Measurements from ENCODE around the gene ZNF710. TPM values are rescaled to one million over a fixed set of nuclear protein-coding genes. Genes with fewer than 3 reads are reported as not detected.

ZNF710 gene
- total RNA-seq, 2 experiments from 2014 or later = 19.4 to 20.7 TPM

DNA sequence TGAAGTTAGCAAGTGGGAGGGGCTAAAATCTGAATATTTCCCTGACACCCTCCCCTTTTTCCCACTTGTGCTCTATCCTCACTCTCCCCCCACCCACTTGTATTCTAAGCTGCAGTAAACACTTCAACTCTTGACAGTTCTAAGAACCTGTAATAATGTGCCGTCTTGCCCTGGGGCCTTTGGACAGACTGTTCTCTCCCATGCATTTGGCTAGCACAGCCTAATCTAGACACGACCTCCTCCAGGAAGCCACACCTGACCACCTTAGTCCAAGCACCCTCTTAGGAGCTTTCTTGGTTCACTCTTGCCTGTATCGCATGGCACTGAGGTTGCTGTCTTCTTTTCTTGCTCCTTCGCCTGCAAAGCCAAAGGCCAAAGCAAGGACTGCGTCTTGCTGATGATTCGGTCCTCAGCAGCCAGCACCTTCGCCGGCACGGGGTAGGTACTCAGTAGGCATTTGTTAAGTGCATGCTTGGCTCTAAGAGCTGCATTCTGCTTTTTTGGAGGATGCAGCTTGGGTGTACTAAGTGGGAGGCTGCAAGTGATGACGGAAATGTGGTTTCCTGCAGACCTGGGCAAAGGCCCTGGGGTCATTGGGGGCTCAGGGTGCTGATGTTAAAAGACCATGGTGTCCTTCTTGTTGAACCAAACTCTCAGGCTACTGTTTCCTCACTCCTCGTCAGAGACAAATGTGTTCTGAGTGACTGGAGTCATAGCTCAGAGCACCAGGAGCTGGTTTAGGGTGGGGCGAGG lies 2.0 kb upstream of the ZNF710 start:
- POLR2A ChIA-PET = interaction anchor here (2.0 to 5.4 kb wide), 2 partner anchors 15 to 35 kb away, joined by 4 to 33 read pairs; no protein-coding TSS in a partner anchor
- Mint-ChIP-seq H3K4me1 (peaks cover 39% of the 10 kb centered on the region), H3K4me3 (peak overlapping the region; percentile 48), H3K9me3 (no peaks in the 10 kb centered on the region), H3K36me3 (ENCODE audit: low read depth) (peaks cover 8% of the 10 kb centered on the region), H3K27me3 (peaks cover 3% of the 10 kb centered on the region), H3K27ac (peak overlapping the region; percentile 40)
- DNase-seq = no peak
- CTCF ChIA-PET = interaction anchor here (0.8 to 2.4 kb wide), 2 partner anchors 66 to 72 kb away, joined by 3 to 9 read pairs; no protein-coding TSS in a partner anchor

DNA sequence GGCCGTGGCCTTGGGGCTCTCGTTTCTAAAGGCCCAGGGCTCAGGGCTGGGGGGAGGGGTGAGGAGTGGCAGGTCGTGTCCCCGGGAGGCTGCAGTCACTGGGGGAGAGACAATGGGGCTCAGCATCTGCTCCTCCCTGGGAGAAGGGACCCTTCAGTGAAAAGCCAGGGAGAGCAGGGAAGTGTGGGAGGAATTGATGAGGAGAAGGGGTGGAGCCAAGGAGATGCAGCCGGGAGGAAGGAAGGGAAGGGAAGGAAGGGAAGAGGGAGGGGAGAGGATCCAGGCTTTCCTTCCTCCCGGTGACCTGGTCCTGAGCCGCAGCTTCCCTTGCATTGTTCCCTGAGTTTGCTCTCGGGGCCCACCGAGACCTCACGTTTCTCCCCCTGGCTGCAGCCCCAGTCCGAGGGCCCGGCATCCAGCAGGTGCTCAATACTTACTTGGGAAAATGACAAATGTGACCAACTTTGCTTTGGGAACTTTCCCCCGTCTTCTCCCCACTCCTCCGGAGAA lies 1.4 kb upstream of the ZNF710 start:
- H3K9me3 Mint-ChIP-seq = no peaks in the 10 kb centered on the region
- no peak overlapping the region for H3K27ac Mint-ChIP-seq
- peaks cover 3% of the 10 kb centered on the region for H3K27me3 Mint-ChIP-seq
- H3K4me1 Mint-ChIP-seq = peaks cover 45% of the 10 kb centered on the region
- POLR2A ChIA-PET = interaction anchor here (2.0 to 5.4 kb wide), 2 partner anchors 14 to 34 kb away, joined by 4 to 33 read pairs; no protein-coding TSS in a partner anchor
- H3K36me3 Mint-ChIP-seq (ENCODE audit: low read depth) = peaks cover 9% of the 10 kb centered on the region
- CTCF ChIA-PET = interaction anchor here (0.8 to 2.4 kb wide), 3 partner anchors 65 to 72 kb away, joined by 3 to 9 read pairs (median 4); no protein-coding TSS in a partner anchor
- DNase-seq = no peak
- peak overlapping the region; percentile 48 for H3K4me3 Mint-ChIP-seq

- peak overlapping the region; percentile 92 for H3K27ac Mint-ChIP-seq
- H3K9me3 Mint-ChIP-seq = no peaks in the 10 kb centered on the region
- ChIA-PET POLR2A (interaction anchor here (1.2 to 5.4 kb wide), 6 partner anchors 13 to 425 kb away, joined by 3 to 33 read pairs (median 10); partner anchors contain the start of genes AP3S2 and TICRR), CTCF (interaction anchor here (0.9 to 1.5 kb wide), 3 partner anchors 13 to 126 kb away, joined by 3 to 4 read pairs (median 3); no protein-coding TSS in a partner anchor)
- H3K27me3 Mint-ChIP-seq = peaks cover 3% of the 10 kb centered on the region
- no peak for DNase-seq
- H3K4me3 Mint-ChIP-seq = peak overlapping the region; percentile 99
- peaks cover 49% of the 10 kb centered on the region for H3K4me1 Mint-ChIP-seq
- peaks cover 13% of the 10 kb centered on the region for H3K36me3 Mint-ChIP-seq (ENCODE audit: low read depth)
These were observed 730 bp upstream of the ZNF710 start for GRCh38 chr15:90000186-90001001.

GRCh38 chr15:90001683-90002427 lies 731 bp downstream of the ZNF710 start:
- DNase-seq = peak; percentile 69
- POLR2A ChIA-PET = interaction anchor here (0.5 to 5.4 kb wide), 14 partner anchors 10 to 264 kb away, joined by 3 to 33 read pairs (median 5); partner anchors contain the start of genes AP3S2 and NGRN
- Mint-ChIP-seq H3K36me3 (ENCODE audit: low read depth) (peaks cover 13% of the 10 kb centered on the region), H3K27ac (peak overlapping the region; percentile 72), H3K27me3 (no peaks in the 10 kb centered on the region), H3K4me3 (peak overlapping the region; percentile 84), H3K4me1 (peaks cover 62% of the 10 kb centered on the region), H3K9me3 (no peaks in the 10 kb centered on the region)
- CTCF ChIA-PET = interaction anchor here (0.9 to 1.5 kb wide), 4 partner anchors 12 to 127 kb away, joined by 3 to 6 read pairs (median 3); no protein-coding TSS in a partner anchor

GRCh38 chr15:90002428-90002844 lies 1.3 kb downstream of the ZNF710 start:
- Mint-ChIP-seq H3K4me1 (peaks cover 68% of the 10 kb centered on the region), H3K4me3 (peak overlapping the region; percentile 83), H3K27ac (peak overlapping the region; percentile 77), H3K27me3 (no peaks in the 10 kb centered on the region), H3K9me3 (no peaks in the 10 kb centered on the region), H3K36me3 (ENCODE audit: low read depth) (peaks cover 13% of the 10 kb centered on the region)
- ChIA-PET POLR2A (interaction anchor here (0.5 to 5.4 kb wide), 14 partner anchors 10 to 263 kb away, joined by 3 to 33 read pairs (median 5); partner anchors contain the start of genes AP3S2 and NGRN), CTCF (interaction anchor here (1.2 to 1.5 kb wide), 3 partner anchors 11 to 77 kb away, joined by 3 to 6 read pairs (median 3); no protein-coding TSS in a partner anchor)
- DNase-seq = peak; percentile 38

GRCh38 chr15:90003736-90004135 lies 2.6 kb downstream of the ZNF710 start:
- peaks cover 74% of the 10 kb centered on the region for H3K4me1 Mint-ChIP-seq

GRCh38 chr15:90004252-90004651 lies 3.1 kb downstream of the ZNF710 start:
- Mint-ChIP-seq H3K4me3 (no peak overlapping the region), H3K4me1 (peaks cover 72% of the 10 kb centered on the region), H3K36me3 (ENCODE audit: low read depth) (peaks cover 15% of the 10 kb centered on the region)

More at GRCh38 chr15:90003736-90004135, 2.6 kb downstream of the ZNF710 start:
- no peak for DNase-seq
- H3K27ac Mint-ChIP-seq = no peak overlapping the region
- H3K4me3 Mint-ChIP-seq = no peak overlapping the region
- no peaks in the 10 kb centered on the region for H3K9me3 Mint-ChIP-seq
- CTCF ChIA-PET = interaction anchor here (1.3 to 1.5 kb wide), 2 partner anchors 10 to 76 kb away, joined by 3 to 6 read pairs; no protein-coding TSS in a partner anchor
- POLR2A ChIA-PET = interaction anchor here (1.1 to 5.4 kb wide), 4 partner anchors 10 to 96 kb away, joined by 3 to 33 read pairs (median 4); no protein-coding TSS in a partner anchor
- H3K27me3 Mint-ChIP-seq = no peaks in the 10 kb centered on the region
- H3K36me3 Mint-ChIP-seq (ENCODE audit: low read depth) = peaks cover 13% of the 10 kb centered on the region

DNA sequence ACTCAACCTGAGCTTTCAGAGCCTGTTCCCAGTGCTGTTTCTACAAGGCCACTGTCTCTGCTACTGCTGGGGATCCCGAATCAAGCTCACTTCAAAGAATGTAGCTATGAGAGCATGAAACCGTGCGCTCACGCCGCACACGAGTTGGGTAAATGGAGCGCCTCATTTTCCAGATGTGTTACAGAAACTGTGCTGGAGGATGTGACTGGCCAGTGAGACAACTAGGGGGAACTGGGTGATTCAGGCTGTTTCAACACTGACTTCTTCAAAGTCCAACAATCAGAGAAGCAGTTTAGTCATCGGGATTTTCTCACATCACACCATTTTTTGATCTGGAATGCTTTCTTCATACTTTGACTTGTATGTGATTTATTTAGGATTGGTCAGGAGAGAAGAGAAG lies 3.5 kb downstream of the ZNF710 start:
- H3K36me3 Mint-ChIP-seq (ENCODE audit: low read depth) = peaks cover 19% of the 10 kb centered on the region
- no peak overlapping the region for H3K27ac Mint-ChIP-seq
- no peak overlapping the region for H3K4me3 Mint-ChIP-seq
- no peaks in the 10 kb centered on the region for H3K9me3 Mint-ChIP-seq
- no peaks in the 10 kb centered on the region for H3K27me3 Mint-ChIP-seq
- DNase-seq = no peak
- CTCF ChIA-PET = no interaction called here
- POLR2A ChIA-PET = interaction anchor here (0.8 to 1.1 kb wide), 3 partner anchors 9 to 111 kb away, joined by 3 to 5 read pairs (median 4); partner anchors contain the start of gene AP3S2
- H3K4me1 Mint-ChIP-seq = peaks cover 72% of the 10 kb centered on the region

More at GRCh38 chr15:90004252-90004651, 3.1 kb downstream of the ZNF710 start:
- Mint-ChIP-seq H3K9me3 (no peaks in the 10 kb centered on the region), H3K27ac (no peak overlapping the region), H3K27me3 (no peaks in the 10 kb centered on the region)
- CTCF ChIA-PET = no interaction called here
- no peak for DNase-seq
- POLR2A ChIA-PET = interaction anchor here (0.8 to 1.2 kb wide), 4 partner anchors 10 to 111 kb away, joined by 3 to 5 read pairs (median 4); partner anchors contain the start of gene AP3S2

GRCh38 chr15:90006217-90007075 lies 5.3 kb downstream of the ZNF710 start:
- peaks cover 70% of the 10 kb centered on the region for H3K4me1 Mint-ChIP-seq
- peaks cover 24% of the 10 kb centered on the region for H3K36me3 Mint-ChIP-seq (ENCODE audit: low read depth)
- H3K27me3 Mint-ChIP-seq = no peaks in the 10 kb centered on the region
- H3K27ac Mint-ChIP-seq = no peak overlapping the region
- DNase-seq = no peak
- no peak overlapping the region for H3K4me3 Mint-ChIP-seq
- H3K9me3 Mint-ChIP-seq = peaks cover 3% of the 10 kb centered on the region
- ChIA-PET CTCF (interaction anchor here (1.9 kb wide), 1 partner anchor 81 kb away, joined by 5 read pairs; no protein-coding TSS in a partner anchor), POLR2A (interaction anchor here (2.3 kb wide), 1 partner anchor 26 kb away, joined by 7 read pairs; no protein-coding TSS in a partner anchor)

- ChIA-PET POLR2A (interaction anchor here (2.3 kb wide), 1 partner anchor 26 kb away, joined by 7 read pairs; no protein-coding TSS in a partner anchor), CTCF (interaction anchor here (1.9 kb wide), 1 partner anchor 80 kb away, joined by 5 read pairs; no protein-coding TSS in a partner anchor)
- no peak for DNase-seq
These were observed 5.9 kb downstream of the ZNF710 start for GRCh38 chr15:90007076-90007460.

DNA sequence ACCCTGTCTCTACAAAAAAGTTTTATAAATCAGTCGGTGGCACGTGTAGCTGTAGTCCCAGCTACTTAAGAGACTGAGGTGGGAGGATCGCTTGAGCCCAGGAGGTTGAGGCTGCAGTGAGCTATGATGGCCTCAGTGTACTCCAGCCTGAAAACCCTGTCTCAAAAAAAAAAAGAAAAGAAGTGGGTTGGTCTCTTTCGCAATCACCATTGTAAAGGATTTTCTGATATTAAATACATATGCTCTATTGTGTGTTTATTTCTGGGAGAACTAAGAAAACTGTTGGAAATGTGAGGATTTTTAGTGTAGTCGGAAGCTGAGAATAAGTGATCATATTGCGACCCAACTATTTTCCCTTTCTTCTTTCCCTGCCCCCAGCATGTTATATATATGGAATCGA lies 7.5 kb downstream of the ZNF710 start:
- Mint-ChIP-seq H3K9me3 (peaks cover 10% of the 10 kb centered on the region), H3K36me3 (ENCODE audit: low read depth) (peaks cover 41% of the 10 kb centered on the region), H3K27me3 (no peaks in the 10 kb centered on the region), H3K4me1 (peaks cover 68% of the 10 kb centered on the region), H3K4me3 (no peak overlapping the region), H3K27ac (no peak overlapping the region)
- POLR2A ChIA-PET = interaction anchor here (2.3 kb wide), 1 partner anchor 24 kb away, joined by 7 read pairs; no protein-coding TSS in a partner anchor
- DNase-seq = no peak
- CTCF ChIA-PET = no interaction called here

More at GRCh38 chr15:90007076-90007460, 5.9 kb downstream of the ZNF710 start:
- Mint-ChIP-seq H3K4me1 (peaks cover 70% of the 10 kb centered on the region), H3K27ac (no peak overlapping the region), H3K36me3 (ENCODE audit: low read depth) (peaks cover 29% of the 10 kb centered on the region), H3K9me3 (peaks cover 9% of the 10 kb centered on the region), H3K27me3 (no peaks in the 10 kb centered on the region), H3K4me3 (no peak overlapping the region)

All from activated CD4-positive, alpha-beta memory T cell treated with anti-CD3 and anti-CD28 coated beads, Interleukin-2, amount 10 ng/mL, durations not matched to agents 7 days and 5 days (primary cell).